OCI-LY7 (cell line): ENCODE results near the gene PHOSPHO2.

Experiments
- EZH2phosphoT487 ChIP-seq: fragments of 200-600 bp; sonication (generic); IDR thresholded peaks from 2 replicates; pipeline ENCODE4 v1.6.1; 2018; ENCODE audit warnings: low read depth, borderline replicate concordance, mild to moderate bottlenecking, mixed run types, antibody characterized with exemption, low read length, moderate library complexity, mixed read lengths
- TF ChIP-seq, protein P1 (sequence below): fragments of 200-600 bp; sonication (generic); conservative IDR thresholded peaks from 2 replicates; pipeline ENCODE4 v1.5.1; 2014; ENCODE audit warnings: mild to moderate bottlenecking, antibody characterized with exemption, low read length, moderate library complexity, mixed read lengths

DNA sequence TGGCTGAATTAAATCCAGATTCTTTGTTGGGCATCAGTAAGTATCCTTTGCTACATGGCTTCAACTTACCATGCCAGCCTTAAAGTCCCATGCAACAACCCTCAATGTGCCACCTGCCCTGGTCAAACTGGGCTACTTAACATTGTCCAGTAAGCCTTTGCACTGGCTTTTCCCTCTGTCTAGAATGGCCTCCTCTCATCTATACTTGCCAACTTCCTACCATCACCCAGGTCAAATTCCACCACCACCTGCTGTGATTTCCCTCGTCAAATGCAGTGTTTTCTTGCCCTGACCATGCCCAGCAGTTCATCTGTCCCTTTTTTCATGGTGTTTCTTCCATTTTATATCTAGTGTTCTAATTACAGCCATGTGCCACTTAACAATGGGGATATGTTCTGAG, 45.1 kb downstream of the PHOSPHO2 start:
- TF ChIP-seq, protein P1, sequence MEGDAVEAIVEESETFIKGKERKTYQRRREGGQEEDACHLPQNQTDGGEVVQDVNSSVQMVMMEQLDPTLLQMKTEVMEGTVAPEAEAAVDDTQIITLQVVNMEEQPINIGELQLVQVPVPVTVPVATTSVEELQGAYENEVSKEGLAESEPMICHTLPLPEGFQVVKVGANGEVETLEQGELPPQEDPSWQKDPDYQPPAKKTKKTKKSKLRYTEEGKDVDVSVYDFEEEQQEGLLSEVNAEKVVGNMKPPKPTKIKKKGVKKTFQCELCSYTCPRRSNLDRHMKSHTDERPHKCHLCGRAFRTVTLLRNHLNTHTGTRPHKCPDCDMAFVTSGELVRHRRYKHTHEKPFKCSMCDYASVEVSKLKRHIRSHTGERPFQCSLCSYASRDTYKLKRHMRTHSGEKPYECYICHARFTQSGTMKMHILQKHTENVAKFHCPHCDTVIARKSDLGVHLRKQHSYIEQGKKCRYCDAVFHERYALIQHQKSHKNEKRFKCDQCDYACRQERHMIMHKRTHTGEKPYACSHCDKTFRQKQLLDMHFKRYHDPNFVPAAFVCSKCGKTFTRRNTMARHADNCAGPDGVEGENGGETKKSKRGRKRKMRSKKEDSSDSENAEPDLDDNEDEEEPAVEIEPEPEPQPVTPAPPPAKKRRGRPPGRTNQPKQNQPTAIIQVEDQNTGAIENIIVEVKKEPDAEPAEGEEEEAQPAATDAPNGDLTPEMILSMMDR, result no peak
- no peak for TF ChIP-seq EZH2phosphoT487
